Cardiac muscle cell (in vitro differentiated cells and primary cell): ENCODE data around the gene RAB3D. TPM values are rescaled to one million over a fixed set of nuclear protein-coding genes. Genes with fewer than 3 reads are reported as not detected.

Source experiments
- DNase-seq, 2 donors: peaks; one replicate each; pipeline versions ENCODE4 v3.0.0 to v3.0.0-alpha.2; 2010 to 2017; ENCODE audit warnings: low read depth in 1 of 2, low spot score in 1 of 2
- H3K27ac ChIP-seq: fragments of 200-600 bp; sonication (generic); 2 replicates; pipeline ENCODE4 v1.5.1; 2016
- H3K27me3 ChIP-seq: fragments of 200-600 bp; sonication (generic); 2 replicates; pipeline ENCODE4 v1.6.0; 2016; ENCODE audit warnings: control low read depth
- H3K36me3 ChIP-seq: fragments of 200-600 bp; sonication (generic); 2 replicates; pipeline ENCODE4 v1.5.1; 2016; ENCODE audit warnings: control low read depth
- H3K4me1 ChIP-seq: fragments of 200-600 bp; sonication (generic); 2 replicates; pipeline ENCODE4 v1.8.1; 2017; ENCODE audit warnings: low read depth, mild to moderate bottlenecking, mixed run types
- H3K4me3 ChIP-seq: fragments of 200-600 bp; sonication (generic); 2 replicates; pipeline ENCODE4 v1.5.1; 2016; ENCODE audit warnings: mild to moderate bottlenecking
- H3K9me3 ChIP-seq: fragments of 200-600 bp; sonication (generic); 2 replicates; pipeline ENCODE4 v1.5.1; 2017; ENCODE audit warnings: low read depth, mild to moderate bottlenecking, control low read depth
- polyA plus RNA-seq: library from polyadenylated mRNA; unstranded; fragments of >200 nt; fragmentation: Nextera tagmentation; extraction: Ambion mirVana; gene quantifications from 2 replicates; pipeline ENCODE4 v1.2.1, GENCODE V29; 2016
- total RNA-seq: library from RNA; depleted of rRNA; stranded (reverse); fragments of >200 nt; gene quantifications from 2 replicates; pipeline ENCODE4 v1.2.3, GENCODE V29; 2016
- TF ChIP-seq, protein P1 (sequence below): IDR thresholded peaks from 2 replicates; pipeline ENCODE4 v1.5.1; 2012; ENCODE audit warnings: low read depth, mild to moderate bottlenecking, low read length

RAB3D gene
- total and polyA plus RNA-seq, 2 experiments from 2014 or later: 10.2 to 14.6 TPM

GRCh38 chr19:11290256-11290655, 49.2 kb downstream of the RAB3D start:
- no peaks in the 10 kb centered on the region for H3K4me1 ChIP-seq
- H3K36me3 ChIP-seq: no peaks in the 10 kb centered on the region
- no peaks in the 10 kb centered on the region for H3K27me3 ChIP-seq
- no peak for DNase-seq
- TF ChIP-seq, protein P1, sequence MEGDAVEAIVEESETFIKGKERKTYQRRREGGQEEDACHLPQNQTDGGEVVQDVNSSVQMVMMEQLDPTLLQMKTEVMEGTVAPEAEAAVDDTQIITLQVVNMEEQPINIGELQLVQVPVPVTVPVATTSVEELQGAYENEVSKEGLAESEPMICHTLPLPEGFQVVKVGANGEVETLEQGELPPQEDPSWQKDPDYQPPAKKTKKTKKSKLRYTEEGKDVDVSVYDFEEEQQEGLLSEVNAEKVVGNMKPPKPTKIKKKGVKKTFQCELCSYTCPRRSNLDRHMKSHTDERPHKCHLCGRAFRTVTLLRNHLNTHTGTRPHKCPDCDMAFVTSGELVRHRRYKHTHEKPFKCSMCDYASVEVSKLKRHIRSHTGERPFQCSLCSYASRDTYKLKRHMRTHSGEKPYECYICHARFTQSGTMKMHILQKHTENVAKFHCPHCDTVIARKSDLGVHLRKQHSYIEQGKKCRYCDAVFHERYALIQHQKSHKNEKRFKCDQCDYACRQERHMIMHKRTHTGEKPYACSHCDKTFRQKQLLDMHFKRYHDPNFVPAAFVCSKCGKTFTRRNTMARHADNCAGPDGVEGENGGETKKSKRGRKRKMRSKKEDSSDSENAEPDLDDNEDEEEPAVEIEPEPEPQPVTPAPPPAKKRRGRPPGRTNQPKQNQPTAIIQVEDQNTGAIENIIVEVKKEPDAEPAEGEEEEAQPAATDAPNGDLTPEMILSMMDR: no peak
- no peak overlapping the region for H3K4me3 ChIP-seq
- no peak overlapping the region for H3K27ac ChIP-seq
- no peaks in the 10 kb centered on the region for H3K9me3 ChIP-seq

DNA sequence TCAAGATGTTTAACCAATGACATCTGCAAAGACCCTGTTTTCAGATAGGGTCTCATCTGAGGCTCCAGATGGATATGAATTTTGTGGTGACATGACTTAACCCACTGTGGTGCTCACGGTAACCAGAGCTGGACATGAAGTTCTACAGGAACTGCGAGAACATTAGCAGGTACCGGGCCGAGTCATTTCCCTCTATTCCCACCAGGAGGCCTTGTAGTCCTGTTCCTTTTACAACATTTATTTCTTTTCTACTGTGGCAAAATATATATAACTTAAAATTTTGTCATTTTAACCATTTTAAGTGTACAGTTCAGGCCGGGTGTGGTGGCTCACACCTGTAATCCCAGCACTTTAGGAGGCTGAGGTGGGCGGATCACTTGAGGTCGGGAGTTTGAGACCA, 51.1 kb downstream of the RAB3D start:
- Histone ChIP-seq H3K4me1 (no peaks in the 10 kb centered on the region), H3K9me3 (no peaks in the 10 kb centered on the region), H3K27me3 (no peaks in the 10 kb centered on the region), H3K27ac (no peak overlapping the region), H3K36me3 (no peaks in the 10 kb centered on the region), H3K4me3 (no peak overlapping the region)
- TF ChIP-seq, protein P1: peak; percentile 59
- peak in 1 of 2 donors; percentile 42 for DNase-seq

DNA sequence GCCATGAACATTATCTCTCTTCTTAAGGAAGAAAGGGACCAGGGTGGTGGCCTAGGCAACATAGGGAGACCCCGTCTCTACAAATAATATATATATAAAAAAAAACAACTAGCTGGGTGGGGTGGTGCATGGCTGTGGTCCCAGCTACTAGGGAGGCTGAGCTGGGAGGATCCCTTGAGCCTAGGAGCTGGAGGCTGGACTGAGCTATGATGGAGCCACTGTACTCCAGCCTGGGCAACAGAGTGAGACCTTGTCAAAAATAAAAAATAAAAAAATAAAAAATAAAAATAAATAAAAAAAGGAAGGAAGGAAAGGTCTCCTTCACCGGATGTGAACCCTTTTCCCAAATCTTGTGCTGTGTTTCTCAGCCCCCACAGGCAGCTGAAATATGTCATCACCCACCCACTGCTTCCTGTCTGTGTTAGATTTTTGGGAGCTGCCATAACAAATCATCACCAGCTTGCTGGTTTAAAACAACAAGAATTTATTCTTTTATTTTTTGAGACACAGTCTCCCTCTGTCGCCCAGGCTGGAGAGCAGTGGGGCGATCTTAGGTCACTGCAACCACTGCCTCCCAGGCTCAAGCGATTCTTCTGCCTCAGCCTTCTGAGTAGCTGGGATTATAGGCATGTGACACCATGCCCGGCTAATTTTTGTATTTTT, 53.0 kb downstream of the RAB3D start:
- TF ChIP-seq, protein P1: peak; percentile 37
- Histone ChIP-seq H3K36me3 (no peaks in the 10 kb centered on the region), H3K27me3 (no peaks in the 10 kb centered on the region), H3K9me3 (no peaks in the 10 kb centered on the region), H3K4me1 (no peaks in the 10 kb centered on the region), H3K4me3 (no peak overlapping the region), H3K27ac (no peak overlapping the region)
- DNase-seq: peak in 1 of 2 donors; percentile 84

DNA sequence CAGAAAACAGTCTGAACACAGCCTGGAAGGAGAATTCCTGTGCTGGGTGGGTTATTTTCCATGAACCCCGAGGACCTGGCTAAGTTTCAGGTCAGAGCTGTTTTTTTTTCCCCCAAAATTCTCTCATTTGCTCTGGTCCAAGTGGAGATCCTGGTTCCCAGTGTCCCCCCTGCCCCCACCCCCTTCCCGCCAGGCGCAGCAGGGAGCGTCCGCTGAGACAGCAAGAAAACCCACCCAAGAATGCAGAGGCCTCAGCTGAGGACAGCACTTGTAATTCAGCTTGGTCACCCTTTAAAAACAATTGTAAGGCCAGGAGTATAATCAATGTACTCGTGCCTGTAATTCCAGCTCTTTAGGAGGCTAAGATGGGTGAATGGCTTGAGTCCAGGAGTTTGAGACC, 54.9 kb downstream of the RAB3D start:
- Histone ChIP-seq H3K27me3 (no peaks in the 10 kb centered on the region), H3K9me3 (no peaks in the 10 kb centered on the region), H3K4me3 (no peak overlapping the region), H3K27ac (no peak overlapping the region), H3K4me1 (no peaks in the 10 kb centered on the region), H3K36me3 (no peaks in the 10 kb centered on the region)
- DNase-seq: no peak
- TF ChIP-seq, protein P1: no peak

DNA sequence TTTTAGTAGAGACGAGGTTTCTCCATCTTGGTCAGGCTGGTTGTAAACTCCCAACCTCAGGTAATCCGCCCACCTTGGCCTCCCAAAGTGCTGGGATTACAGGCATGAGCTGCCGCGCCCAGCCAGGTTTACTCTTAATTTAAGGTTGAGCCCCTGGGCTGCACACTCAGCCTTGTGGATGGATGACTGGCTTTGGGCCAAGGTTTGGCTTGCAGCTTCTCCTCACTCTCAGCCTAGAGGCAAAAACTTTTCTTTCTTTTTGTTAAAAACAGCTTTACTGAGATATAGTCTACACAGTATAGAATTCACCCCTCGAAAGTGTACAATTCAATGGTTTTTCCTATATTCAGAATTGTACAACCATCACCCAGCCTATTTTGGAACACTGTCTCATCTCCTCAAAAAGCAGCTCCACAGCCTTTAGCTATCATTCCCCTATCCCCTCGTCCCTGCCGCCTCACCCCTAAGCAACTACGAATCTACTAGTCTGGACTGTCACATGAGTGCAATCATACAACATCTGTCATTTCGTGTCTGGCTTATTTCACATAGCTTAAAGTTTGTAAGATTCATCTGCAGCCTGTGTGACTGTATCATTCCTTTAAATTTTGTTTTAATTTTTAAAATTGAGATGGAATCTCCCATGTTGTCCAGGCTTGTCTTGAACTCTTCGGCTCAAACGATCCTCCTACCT, 58.0 kb downstream of the RAB3D start:
- Histone ChIP-seq H3K36me3 (no peaks in the 10 kb centered on the region), H3K27me3 (no peaks in the 10 kb centered on the region), H3K4me1 (no peaks in the 10 kb centered on the region), H3K4me3 (no peak overlapping the region), H3K9me3 (no peaks in the 10 kb centered on the region), H3K27ac (no peak overlapping the region)
- DNase-seq: peak in 1 of 2 donors; percentile 44
- TF ChIP-seq, protein P1: no peak
